ENCODE measurements around the gene IFNAR1.
"Not testable (repeated sequence)": the region's sequence is repeated elsewhere in the genome, so short reads cannot be mapped to it uniquely, and the experiment has no call there.

IFNAR1 gene

GRCh38 chr21:33313611-33314010 is 11.2 kb upstream of the IFNAR1 start:
- no peak for DNase-seq (ENCODE audit: low read depth in 2 of 2)
- TF ChIP-seq CTCF (IDR thresholded peaks at IDR 0.05; ENCODE audit: low read depth, low read length), result no peak
- H3K4me3 ChIP-seq (replicated peaks in 1 of 2; ENCODE audit: low read depth in 2 of 2, low read length in 2 of 2), result no peak overlapping the region

GRCh38 chr21:33314111-33314510 is 10.7 kb upstream of the IFNAR1 start:
- H3K4me3 ChIP-seq (replicated peaks in 1 of 2; ENCODE audit: low read depth in 2 of 2, low read length in 2 of 2), result no peak overlapping the region
- TF ChIP-seq CTCF (IDR thresholded peaks at IDR 0.05; ENCODE audit: low read depth, low read length), result no peak
- peak; percentile 22 to 27 for DNase-seq (ENCODE audit: low read depth in 2 of 2)

GRCh38 chr21:33315946-33316710 is 8.6 kb upstream of the IFNAR1 start:
- no peak for DNase-seq (ENCODE audit: low read depth in 2 of 2)
- H3K4me3 ChIP-seq (replicated peaks in 1 of 2; ENCODE audit: low read depth in 2 of 2, low read length in 2 of 2), result no peak overlapping the region
- TF ChIP-seq CTCF (IDR thresholded peaks at IDR 0.05; ENCODE audit: low read depth, low read length), result no peak

GRCh38 chr21:33317145-33317544 is 7.6 kb upstream of the IFNAR1 start:
- peak; percentile 5 to 12 for DNase-seq (ENCODE audit: low read depth in 2 of 2)
- H3K4me3 ChIP-seq (replicated peaks in 1 of 2; ENCODE audit: low read depth in 2 of 2, low read length in 2 of 2), result no peak overlapping the region
- TF ChIP-seq CTCF (IDR thresholded peaks at IDR 0.05; ENCODE audit: low read depth, low read length), result no peak

- no peak for TF ChIP-seq CTCF (IDR thresholded peaks at IDR 0.05; ENCODE audit: low read depth, low read length)
- no peak for DNase-seq (ENCODE audit: low read depth in 2 of 2)
Observed at GRCh38 chr21:33317786-33318486, 6.8 kb upstream of the IFNAR1 start.

GRCh38 chr21:33321005-33321404 is 3.8 kb upstream of the IFNAR1 start:
- DNase-seq (ENCODE audit: low read depth in 2 of 2), result not testable (repeated sequence)

More at GRCh38 chr21:33317786-33318486, 6.8 kb upstream of the IFNAR1 start:
- no peak overlapping the region for H3K4me3 ChIP-seq (replicated peaks in 1 of 2; ENCODE audit: low read depth in 2 of 2, low read length in 2 of 2)

GRCh38 chr21:33323610-33324009 is 1.2 kb upstream of the IFNAR1 start:
- peak overlapping the region in 1 of 2 donors; percentile 99 for H3K4me3 ChIP-seq (replicated peaks in 1 of 2; ENCODE audit: low read depth in 2 of 2, low read length in 2 of 2)

More at GRCh38 chr21:33321005-33321404, 3.8 kb upstream of the IFNAR1 start:
- H3K4me3 ChIP-seq (replicated peaks in 1 of 2; ENCODE audit: low read depth in 2 of 2, low read length in 2 of 2), result not testable (repeated sequence)

More at GRCh38 chr21:33323610-33324009, 1.2 kb upstream of the IFNAR1 start:
- DNase-seq (ENCODE audit: low read depth in 2 of 2), result not testable (repeated sequence)

Measured in cardiac fibroblast (primary cell).